Left lung (tissue), 10 donors: Measurements from ENCODE around the gene OPN4. TPM values are rescaled to one million over a fixed set of nuclear protein-coding genes. Genes with fewer than 3 reads are reported as not detected.

Experiments used
- ATAC-seq: fragments of 200-7000 bp; cut with Tn5 transposase; one replicate; pipeline ENCODE4 v1.9.1; 2020; ENCODE audit warnings: moderate library complexity
- DNase-seq, 4 donors: peaks; one replicate each; pipeline ENCODE4 v3.0.0-alpha.2; 2013 to 2020
- H3K27ac ChIP-seq, 2 donors: fragments of 200-600 bp; sonication (generic) in 1 of 2; one replicate each; pipeline versions ENCODE4 v1.5.0 to v1.8.0; 2020 to 2021
- H3K27me3 ChIP-seq, 2 donors: fragments of 200-600 bp; sonication (generic) in 1 of 2; one replicate each; pipeline versions ENCODE4 v1.5.0 to v1.8.0; 2020 to 2021
- H3K36me3 ChIP-seq, 2 donors: fragments of 200-600 bp; sonication (generic) in 1 of 2; one replicate each; pipeline versions ENCODE4 v1.5.0 to v1.8.0; 2020 to 2021
- H3K4me1 ChIP-seq, 2 donors: fragments of 200-600 bp; one replicate each; pipeline ENCODE4 v1.8.0; 2021
- H3K4me3 ChIP-seq, 2 donors: fragments of 200-600 bp; sonication (generic) in 1 of 2; one replicate each; pipeline versions ENCODE4 v1.5.0 to v1.8.0; 2020 to 2021; ENCODE audit warnings: mild to moderate bottlenecking in 1 of 2
- H3K9me3 ChIP-seq, 2 donors: fragments of 200-600 bp; sonication (generic) in 1 of 2; one replicate each; pipeline versions ENCODE4 v1.5.0 to v1.8.0; 2020 to 2021
- CTCF ChIP-seq, 2 donors: fragments of 200-600 bp; sonication (generic) in 1 of 2; IDR thresholded peaks; one replicate each; pipeline versions ENCODE4 v1.5.0 to v1.8.0; 2021; ENCODE audit warnings: antibody characterized with exemption in 2 of 2
- intact Hi-C, 2 donors: fragments of 100-400 bp; cut with DNase I; formaldehyde crosslinking; loops; one replicate each; pipeline versions ENCODE4 v1.11.2 to v1.14.2; 2022
- polyA plus RNA-seq, 6 donors: library from polyadenylated mRNA; unstranded; fragments of 120-200 nt; gene quantifications; one replicate each; pipeline ENCODE4 v1.2.1, GENCODE V29; 2013; ENCODE audit not compliant: insufficient read length in 6 of 6
- total RNA-seq, 2 donors: library from RNA; stranded (reverse); fragmentation: NEBNext Ultra II Directional; extraction: Animal tissue kit (Norgen Biotek cat#: 25700); gene quantifications; one replicate each; pipeline ENCODE4 v1.2.1, GENCODE V29; 2021
- donor health status: DM: no; HTN: yes; CAD: no.
- donor health status: DM: no; HTN: no; CAD: no.

Gene OPN4
- total and polyA plus RNA-seq, 8 donors, result not detected

DNA sequence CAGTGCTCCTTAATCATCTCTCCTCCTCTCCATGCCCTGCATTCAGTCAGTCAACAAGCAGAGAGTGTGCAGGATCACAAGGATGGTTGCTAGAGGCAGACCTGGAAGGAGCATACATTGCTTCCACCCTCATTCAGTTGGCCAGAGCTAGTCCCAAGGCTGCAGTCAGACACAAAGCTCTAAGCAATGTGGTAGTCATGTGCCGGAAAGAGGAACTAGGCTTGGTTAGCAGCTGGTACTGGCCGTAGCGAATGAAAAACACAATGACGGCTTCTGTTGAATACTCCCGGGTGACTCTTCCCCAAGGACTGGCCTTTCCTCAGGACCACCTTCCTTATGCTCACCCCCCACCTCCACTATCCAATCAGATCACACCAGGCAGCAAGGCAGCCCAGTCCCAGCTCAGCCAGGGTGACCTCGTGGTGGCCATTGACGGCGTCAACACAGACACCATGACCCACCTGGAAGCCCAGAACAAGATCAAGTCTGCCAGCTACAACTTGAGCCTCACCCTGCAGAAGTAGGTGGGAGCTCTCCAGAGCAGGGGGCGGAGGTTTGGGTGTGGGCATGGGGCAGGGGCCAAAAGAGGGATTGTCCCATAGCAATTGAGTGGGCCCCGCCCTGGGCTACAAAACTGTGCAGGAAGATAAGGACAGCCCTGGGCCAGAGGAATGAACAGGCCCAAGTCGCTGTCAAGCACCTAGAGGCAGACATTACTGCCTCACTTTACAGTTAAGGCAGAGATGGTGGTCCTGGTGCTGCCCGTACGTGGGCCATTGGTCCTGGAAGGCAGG is 24.8 kb downstream of the OPN4 start:
- intact Hi-C loops, result no loop called here
- no peak for DNase-seq
- Histone ChIP-seq H3K27me3 (peaks cover 0 to 29% of the 10 kb centered on the region in 2 donors), H3K4me1 (no peaks in the 10 kb centered on the region), H3K9me3 (no peaks in the 10 kb centered on the region), H3K27ac (no peak overlapping the region), H3K4me3 (no peak overlapping the region), H3K36me3 (no peaks in the 10 kb centered on the region)
- no peak for TF ChIP-seq CTCF (IDR thresholded peaks at IDR 0.05)
- peak; percentile 23 for ATAC-seq

DNA sequence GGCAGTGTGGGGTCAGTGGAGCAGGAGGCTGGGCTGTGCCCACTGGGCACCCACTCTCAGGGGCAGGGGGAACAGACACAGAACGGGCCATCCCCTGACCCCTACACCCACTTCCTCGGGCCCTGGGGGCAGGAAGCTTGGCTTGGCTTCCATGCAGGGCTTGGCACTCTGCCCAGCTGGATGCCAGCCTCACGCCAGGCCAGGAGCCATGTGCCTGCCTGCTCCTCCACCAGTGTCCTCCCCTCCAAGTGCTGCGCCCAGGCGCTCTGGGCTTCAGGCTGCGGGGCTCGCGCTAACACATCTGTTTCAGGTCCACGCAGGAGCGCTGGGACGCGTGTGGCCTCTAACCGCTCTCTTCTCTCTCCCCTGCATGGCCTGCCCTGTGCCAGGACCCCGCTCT is 26.7 kb downstream of the OPN4 start:
- intact Hi-C loops, result no loop called here
- no peak overlapping the region for H3K27ac ChIP-seq
- peaks cover 0 to 33% of the 10 kb centered on the region in 2 donors for H3K27me3 ChIP-seq
- DNase-seq (no peak), ATAC-seq (no peak)
- TF ChIP-seq CTCF (IDR thresholded peaks at IDR 0.05), result no peak
- H3K9me3 ChIP-seq, result no peaks in the 10 kb centered on the region
- H3K36me3 ChIP-seq, result no peaks in the 10 kb centered on the region
- H3K4me3 ChIP-seq, result no peak overlapping the region
- no peaks in the 10 kb centered on the region for H3K4me1 ChIP-seq

GRCh38 chr10:86681722-86682386 is 27.5 kb downstream of the OPN4 start:
- Histone ChIP-seq H3K4me1 (no peaks in the 10 kb centered on the region), H3K27ac (no peak overlapping the region), H3K36me3 (no peaks in the 10 kb centered on the region), H3K4me3 (no peak overlapping the region), H3K9me3 (no peaks in the 10 kb centered on the region), H3K27me3 (peaks cover 0 to 38% of the 10 kb centered on the region in 2 donors)
- DNase-seq, result no peak
- intact Hi-C loops, result no loop called here
- no peak for ATAC-seq
- TF ChIP-seq CTCF (IDR thresholded peaks at IDR 0.05), result no peak

- no peak for TF ChIP-seq CTCF (IDR thresholded peaks at IDR 0.05)
- Histone ChIP-seq H3K27me3 (peaks cover 0 to 40% of the 10 kb centered on the region in 2 donors), H3K27ac (no peak overlapping the region), H3K36me3 (no peaks in the 10 kb centered on the region), H3K9me3 (no peaks in the 10 kb centered on the region), H3K4me3 (no peak overlapping the region), H3K4me1 (no peaks in the 10 kb centered on the region)
- intact Hi-C loops, result no loop called here
- ATAC-seq (no peak), DNase-seq (no peak)
Measured at GRCh38 chr10:86682675-86683074, 28.3 kb downstream of the OPN4 start.

GRCh38 chr10:86684331-86685097 is 30.2 kb downstream of the OPN4 start:
- Histone ChIP-seq H3K9me3 (no peaks in the 10 kb centered on the region), H3K4me1 (peaks cover 0 to 4% of the 10 kb centered on the region in 2 donors), H3K36me3 (no peaks in the 10 kb centered on the region), H3K27me3 (peaks cover 0 to 40% of the 10 kb centered on the region in 2 donors), H3K27ac (no peak overlapping the region), H3K4me3 (no peak overlapping the region)
- intact Hi-C loops, result no loop called here
- ATAC-seq (peak; percentile 10), DNase-seq (peak in 1 of 4 donors; percentile 27)
- no peak for TF ChIP-seq CTCF (IDR thresholded peaks at IDR 0.05)
